SU-DHL-6 (cell line): ENCODE data around the gene SEC63.

Source experiments
- H2AFZ ChIP-seq: fragments of 200-600 bp; sonication (generic); 2 replicates; pipeline ENCODE4 v1.6.1; 2014; ENCODE audit warnings: low read depth, mild to moderate bottlenecking, moderate library complexity, mixed read lengths, antibody characterized with exemption, low read length; ENCODE audit not compliant: severe bottlenecking
- H3F3A ChIP-seq: fragments of 200-600 bp; shearing (Covaris generic); 2 replicates; pipeline ENCODE4 v1.6.0; 2016; ENCODE audit warnings: antibody characterized with exemption, mild to moderate bottlenecking; ENCODE audit not compliant: insufficient read depth
- H3K27ac ChIP-seq: fragments of 200-600 bp; sonication (generic); 2 replicates; pipeline ENCODE4 v1.5.1; 2016; ENCODE audit warnings: low read depth, mild to moderate bottlenecking, low read length, moderate library complexity, mixed read lengths
- H3K27me3 ChIP-seq: fragments of 200-600 bp; sonication (generic), shearing (Covaris generic); 2 replicates; pipeline ENCODE4 v1.6.0; 2014; ENCODE audit warnings: mild to moderate bottlenecking, low read length
- H3K36me3 ChIP-seq: fragments of 200-600 bp; sonication (generic); 2 replicates; pipeline ENCODE4 v1.6.1; 2014; ENCODE audit warnings: mild to moderate bottlenecking, low read length, mixed read lengths
- H3K4me2 ChIP-seq: fragments of 300-600, 200-600 bp; shearing (Covaris generic), sonication (generic); 2 replicates; pipeline ENCODE4 v1.6.0; 2014; ENCODE audit warnings: low read length, low read depth, mild to moderate bottlenecking; ENCODE audit not compliant: poor library complexity, severe bottlenecking
- H3K4me3 ChIP-seq: fragments of 200-600 bp; sonication (generic); 2 replicates; pipeline ENCODE4 v1.5.1; 2014; ENCODE audit warnings: antibody characterized with exemption, low read length, mild to moderate bottlenecking, mixed read lengths; ENCODE audit not compliant: insufficient read depth, poor library complexity, severe bottlenecking
- H3K79me2 ChIP-seq: fragments of 200-600 bp; sonication (generic); 2 replicates; pipeline ENCODE4 v1.6.1; 2014; ENCODE audit warnings: mild to moderate bottlenecking, low read length, moderate library complexity; ENCODE audit not compliant: insufficient read depth
- H3K9ac ChIP-seq: fragments of 200-600 bp; sonication (generic); 2 replicates; pipeline ENCODE4 v1.7.0; 2014; ENCODE audit warnings: mild to moderate bottlenecking, low read length
- H3K9me2 ChIP-seq: fragments of 200-600 bp; sonication (generic); replicated peaks from 2 replicates; pipeline ENCODE4 v1.6.1; 2014; ENCODE audit warnings: low read length; ENCODE audit not compliant: insufficient read depth
- H3K9me3 ChIP-seq: fragments of 200-600 bp; sonication (generic); 2 replicates; pipeline ENCODE4 v1.6.1; 2014; ENCODE audit warnings: low read length, mixed read lengths; ENCODE audit not compliant: insufficient read depth
- H4K20me1 ChIP-seq: fragments of 200-600 bp; sonication (generic); 2 replicates; pipeline ENCODE4 v1.6.1; 2014; ENCODE audit warnings: low read depth, mild to moderate bottlenecking, antibody characterized with exemption, low read length, moderate library complexity, mixed read lengths
- CTCF ChIP-seq: fragments of 200-600 bp; sonication (generic); IDR thresholded peaks from one replicate; pipeline ENCODE4 v1.5.1; 2017; ENCODE audit warnings: antibody characterized with exemption, mild to moderate bottlenecking, low read length, moderate library complexity; ENCODE audit not compliant: insufficient read depth, poor library complexity, severe bottlenecking
- EZH2phosphoT487 ChIP-seq: fragments of 200-600 bp; sonication (generic), shearing (Covaris generic); conservative IDR thresholded peaks from 2 replicates; pipeline ENCODE4 v1.6.1; 2018; ENCODE audit warnings: mild to moderate bottlenecking, antibody characterized with exemption, low read length, moderate library complexity, mixed read lengths

SEC63 gene

GRCh38 chr6:107957909-107958688, at the start of gene SEC63:
Gene SEC63 (minus strand): TSS chr6:107958208. CDS start chr6:107958009, 199 bp downstream.
- peak within 1 kb of the TSS; percentile 99 for H3K4me3 ChIP-seq
- peaks cover 3% of the 10 kb centered on the region; the same call in 1 of the 2 replicates for H4K20me1 ChIP-seq
- H3K9ac ChIP-seq, result peak within 1 kb of the TSS; percentile 98
- H2AFZ ChIP-seq, result peak within 1 kb of the TSS; percentile 56
- H3K36me3 ChIP-seq, result no peaks in the 10 kb centered on the region
- no peaks in the 10 kb centered on the region for H3K9me2 ChIP-seq
- H3K4me2 ChIP-seq, result peak within 1 kb of the TSS; percentile 93
- H3K9me3 ChIP-seq, result no peaks in the 10 kb centered on the region
- H3K27me3 ChIP-seq, result no peaks in the 10 kb centered on the region
- H3F3A ChIP-seq, result peaks cover 10% of the 10 kb centered on the region; the same call in 1 of the 2 replicates
- H3K27ac ChIP-seq, result peak within 1 kb of the TSS; percentile 69
- TF ChIP-seq EZH2phosphoT487, result no peak
- TF ChIP-seq CTCF, result no peak
- peaks cover 39% of the 10 kb centered on the region for H3K79me2 ChIP-seq

- no peaks in the 10 kb centered on the region for H3K9me3 ChIP-seq
- H3K27me3 ChIP-seq, result no peaks in the 10 kb centered on the region
- no peak overlapping the region for H3K27ac ChIP-seq
- no peaks in the 10 kb centered on the region for H3K36me3 ChIP-seq
- H3K9ac ChIP-seq, result no peak overlapping the region
- no peak overlapping the region for H3K4me3 ChIP-seq
- no peaks in the 10 kb centered on the region for H3K79me2 ChIP-seq
- no peaks in the 10 kb centered on the region for H4K20me1 ChIP-seq
- no peaks in the 10 kb centered on the region for H3F3A ChIP-seq
- H3K4me2 ChIP-seq, result no peak overlapping the region
- TF ChIP-seq EZH2phosphoT487 (no peak), CTCF (no peak)
- H3K9me2 ChIP-seq, result no peaks in the 10 kb centered on the region
- H2AFZ ChIP-seq, result no peak overlapping the region
Observed at GRCh38 chr6:108005961-108006360, 48.0 kb upstream of the SEC63 start.

- Histone ChIP-seq H3K79me2 (no peaks in the 10 kb centered on the region), H3K9ac (no peak overlapping the region), H3K9me3 (no peaks in the 10 kb centered on the region), H3K4me2 (no peak overlapping the region), H2AFZ (no peak overlapping the region), H3K9me2 (no peaks in the 10 kb centered on the region), H4K20me1 (no peaks in the 10 kb centered on the region), H3K27me3 (no peaks in the 10 kb centered on the region), H3K36me3 (no peaks in the 10 kb centered on the region), H3K4me3 (no peak overlapping the region), H3K27ac (no peak overlapping the region), H3F3A (no peaks in the 10 kb centered on the region)
- no peak for TF ChIP-seq EZH2phosphoT487
- TF ChIP-seq CTCF, result no peak
Observed at GRCh38 chr6:108004861-108005260, 46.9 kb upstream of the SEC63 start.
